ENCODE data around the gene RDH12.

Gene RDH12

DNA sequence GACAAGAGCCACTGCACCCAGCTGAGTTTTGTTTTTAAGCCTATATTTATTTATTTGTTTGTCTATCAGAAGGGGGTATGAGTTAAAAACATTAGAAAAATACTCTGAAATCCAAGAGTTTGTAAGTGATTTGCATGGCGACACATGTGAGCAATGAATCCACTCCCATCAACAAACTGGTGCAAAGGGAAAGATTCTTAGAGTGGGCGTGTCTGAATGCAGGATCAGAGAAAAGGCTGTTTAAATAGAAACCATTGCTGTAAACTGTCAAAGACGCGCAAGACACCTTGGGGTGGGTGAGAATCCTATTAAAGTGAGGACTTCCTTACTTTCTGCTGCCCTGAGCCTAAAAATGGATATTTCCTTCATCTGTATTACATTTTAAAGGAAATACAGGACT lies 62.8 kb downstream of the RDH12 start:
- H3K9me2 ChIP-seq (replicated peaks; ENCODE audit: insufficient read depth, low read length) = no peaks in the 10 kb centered on the region
- peaks cover 4% of the 10 kb centered on the region; the same call in 1 of the 2 replicates for H3K36me3 ChIP-seq (ENCODE audit: low read length)
- H4K20me1 ChIP-seq (ENCODE audit: low read depth, low read length) = no peaks in the 10 kb centered on the region
- no peak overlapping the region for H2AFZ ChIP-seq (ENCODE audit: low read depth, low read length, severe bottlenecking)
- no peaks in the 10 kb centered on the region for H3K79me2 ChIP-seq (ENCODE audit: insufficient read depth, low read length)
- H3K9ac ChIP-seq (ENCODE audit: low read length) = no peak overlapping the region
- no peak for TF ChIP-seq EZH2phosphoT487 (conservative IDR thresholded peaks at IDR 0.05; ENCODE audit: low read length)
- TF ChIP-seq, protein P1, sequence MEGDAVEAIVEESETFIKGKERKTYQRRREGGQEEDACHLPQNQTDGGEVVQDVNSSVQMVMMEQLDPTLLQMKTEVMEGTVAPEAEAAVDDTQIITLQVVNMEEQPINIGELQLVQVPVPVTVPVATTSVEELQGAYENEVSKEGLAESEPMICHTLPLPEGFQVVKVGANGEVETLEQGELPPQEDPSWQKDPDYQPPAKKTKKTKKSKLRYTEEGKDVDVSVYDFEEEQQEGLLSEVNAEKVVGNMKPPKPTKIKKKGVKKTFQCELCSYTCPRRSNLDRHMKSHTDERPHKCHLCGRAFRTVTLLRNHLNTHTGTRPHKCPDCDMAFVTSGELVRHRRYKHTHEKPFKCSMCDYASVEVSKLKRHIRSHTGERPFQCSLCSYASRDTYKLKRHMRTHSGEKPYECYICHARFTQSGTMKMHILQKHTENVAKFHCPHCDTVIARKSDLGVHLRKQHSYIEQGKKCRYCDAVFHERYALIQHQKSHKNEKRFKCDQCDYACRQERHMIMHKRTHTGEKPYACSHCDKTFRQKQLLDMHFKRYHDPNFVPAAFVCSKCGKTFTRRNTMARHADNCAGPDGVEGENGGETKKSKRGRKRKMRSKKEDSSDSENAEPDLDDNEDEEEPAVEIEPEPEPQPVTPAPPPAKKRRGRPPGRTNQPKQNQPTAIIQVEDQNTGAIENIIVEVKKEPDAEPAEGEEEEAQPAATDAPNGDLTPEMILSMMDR (IDR thresholded peaks at IDR 0.05; ENCODE audit: insufficient read depth, low read length, poor library complexity, severe bottlenecking) = no peak
- no peak overlapping the region for H3K4me2 ChIP-seq (ENCODE audit: low read depth, low read length, poor library complexity, severe bottlenecking)
- H3K27me3 ChIP-seq (ENCODE audit: low read length) = no peaks in the 10 kb centered on the region
- no peaks in the 10 kb centered on the region for H3F3A ChIP-seq (ENCODE audit: insufficient read depth)
- H3K27ac ChIP-seq (ENCODE audit: low read depth, low read length) = no peak overlapping the region
- no peak overlapping the region for H3K4me3 ChIP-seq (ENCODE audit: insufficient read depth, low read length, poor library complexity, severe bottlenecking)
- H3K9me3 ChIP-seq (ENCODE audit: insufficient read depth, low read length) = no peaks in the 10 kb centered on the region

DNA sequence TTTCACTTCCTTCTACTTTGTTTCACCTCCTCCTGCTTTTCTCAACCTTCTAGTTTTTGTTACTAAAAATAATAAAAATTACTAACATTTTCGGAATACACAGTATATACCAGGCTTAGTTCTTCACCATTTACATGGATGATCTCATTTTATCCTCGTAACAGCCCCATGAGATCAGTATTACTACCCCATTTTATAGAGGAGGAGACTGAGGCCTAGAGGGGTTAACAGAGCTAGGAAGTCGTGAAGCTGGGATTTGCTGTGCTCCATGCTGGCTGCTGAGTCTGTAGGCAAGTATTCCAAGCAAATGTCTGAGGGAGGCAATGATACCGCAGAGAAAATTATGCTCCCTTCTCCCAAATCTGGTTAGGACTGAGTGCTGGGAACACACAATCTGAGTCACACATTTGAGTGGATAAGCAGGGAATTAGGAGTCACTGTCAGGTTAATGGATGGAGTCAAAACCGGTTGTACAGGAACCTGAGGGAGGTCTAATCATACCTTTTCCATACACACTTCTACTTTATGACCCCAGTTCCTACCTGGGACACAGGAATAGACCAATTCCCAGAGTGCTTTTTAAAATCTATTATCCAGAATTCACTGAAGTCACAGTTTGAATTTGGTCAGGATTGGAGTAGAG lies 63.6 kb downstream of the RDH12 start:
- no peak for TF ChIP-seq EZH2phosphoT487 (conservative IDR thresholded peaks at IDR 0.05; ENCODE audit: low read length)
- TF ChIP-seq, protein P1 (IDR thresholded peaks at IDR 0.05; ENCODE audit: insufficient read depth, low read length, poor library complexity, severe bottlenecking) = no peak
- no peaks in the 10 kb centered on the region for H3K27me3 ChIP-seq (ENCODE audit: low read length)
- no peak overlapping the region for H3K27ac ChIP-seq (ENCODE audit: low read depth, low read length)
- no peak overlapping the region for H3K9ac ChIP-seq (ENCODE audit: low read length)
- H3K79me2 ChIP-seq (ENCODE audit: insufficient read depth, low read length) = no peaks in the 10 kb centered on the region
- no peaks in the 10 kb centered on the region for H4K20me1 ChIP-seq (ENCODE audit: low read depth, low read length)
- H3K36me3 ChIP-seq (ENCODE audit: low read length) = peaks cover 4% of the 10 kb centered on the region; the same call in 1 of the 2 replicates
- no peak overlapping the region for H2AFZ ChIP-seq (ENCODE audit: low read depth, low read length, severe bottlenecking)
- no peaks in the 10 kb centered on the region for H3F3A ChIP-seq (ENCODE audit: insufficient read depth)
- no peak overlapping the region for H3K4me3 ChIP-seq (ENCODE audit: insufficient read depth, low read length, poor library complexity, severe bottlenecking)
- no peaks in the 10 kb centered on the region for H3K9me3 ChIP-seq (ENCODE audit: insufficient read depth, low read length)
- no peaks in the 10 kb centered on the region for H3K9me2 ChIP-seq (replicated peaks; ENCODE audit: insufficient read depth, low read length)
- H3K4me2 ChIP-seq (ENCODE audit: low read depth, low read length, poor library complexity, severe bottlenecking) = no peak overlapping the region

DNA sequence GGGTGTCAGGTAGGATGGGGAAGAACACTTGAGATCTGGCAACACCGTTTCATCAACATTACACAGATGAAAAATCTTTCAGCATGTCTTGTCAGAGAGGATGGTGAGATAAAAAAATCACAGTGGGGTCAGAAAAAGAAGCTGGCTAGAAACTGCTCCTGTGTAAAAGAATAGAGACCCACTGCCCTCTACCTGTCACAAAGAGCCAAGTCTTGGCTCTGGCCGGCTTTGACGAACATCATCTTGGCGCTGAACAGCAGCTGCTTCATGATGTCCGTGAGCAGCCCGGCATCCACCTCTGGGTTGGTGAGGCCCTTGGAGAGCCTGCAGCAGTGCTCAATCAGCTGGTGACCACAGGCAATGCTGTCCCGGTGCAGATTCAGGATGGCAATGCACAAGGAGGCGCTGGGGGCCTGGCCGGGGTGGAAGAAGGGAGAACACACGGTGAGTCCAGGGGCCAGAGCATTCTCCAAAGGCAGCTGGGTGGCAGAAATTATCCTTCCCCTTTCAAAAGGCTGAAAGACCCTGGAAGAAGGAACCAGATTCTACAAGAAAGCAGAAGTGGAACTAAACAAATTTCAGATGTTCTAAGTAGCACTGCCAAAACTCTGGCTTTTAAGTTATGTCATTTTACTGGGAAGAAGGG lies 64.5 kb downstream of the RDH12 start:
- Histone ChIP-seq H3K27me3 (ENCODE audit: low read length) (no peaks in the 10 kb centered on the region), H3K36me3 (ENCODE audit: low read length) (peaks cover 4% of the 10 kb centered on the region; the same call in 1 of the 2 replicates), H4K20me1 (ENCODE audit: low read depth, low read length) (no peaks in the 10 kb centered on the region), H3K4me3 (ENCODE audit: insufficient read depth, low read length, poor library complexity, severe bottlenecking) (no peak overlapping the region), H3K9ac (ENCODE audit: low read length) (no peak overlapping the region), H3K4me2 (ENCODE audit: low read depth, low read length, poor library complexity, severe bottlenecking) (no peak overlapping the region), H3K9me2 (replicated peaks; ENCODE audit: insufficient read depth, low read length) (no peaks in the 10 kb centered on the region), H3K9me3 (ENCODE audit: insufficient read depth, low read length) (no peaks in the 10 kb centered on the region), H2AFZ (ENCODE audit: low read depth, low read length, severe bottlenecking) (no peak overlapping the region), H3K79me2 (ENCODE audit: insufficient read depth, low read length) (no peaks in the 10 kb centered on the region), H3F3A (ENCODE audit: insufficient read depth) (no peaks in the 10 kb centered on the region), H3K27ac (ENCODE audit: low read depth, low read length) (no peak overlapping the region)
- TF ChIP-seq, protein P1 (IDR thresholded peaks at IDR 0.05; ENCODE audit: insufficient read depth, low read length, poor library complexity, severe bottlenecking) = no peak
- no peak for TF ChIP-seq EZH2phosphoT487 (conservative IDR thresholded peaks at IDR 0.05; ENCODE audit: low read length)

All from SU-DHL-6 (cell line).